ENCODE results near the gene KRTAP1-1.
"Not testable (repeated sequence)": the region's sequence is repeated elsewhere in the genome, so short reads cannot be mapped to it uniquely, and the experiment has no call there.

KRTAP1-1 gene

DNA sequence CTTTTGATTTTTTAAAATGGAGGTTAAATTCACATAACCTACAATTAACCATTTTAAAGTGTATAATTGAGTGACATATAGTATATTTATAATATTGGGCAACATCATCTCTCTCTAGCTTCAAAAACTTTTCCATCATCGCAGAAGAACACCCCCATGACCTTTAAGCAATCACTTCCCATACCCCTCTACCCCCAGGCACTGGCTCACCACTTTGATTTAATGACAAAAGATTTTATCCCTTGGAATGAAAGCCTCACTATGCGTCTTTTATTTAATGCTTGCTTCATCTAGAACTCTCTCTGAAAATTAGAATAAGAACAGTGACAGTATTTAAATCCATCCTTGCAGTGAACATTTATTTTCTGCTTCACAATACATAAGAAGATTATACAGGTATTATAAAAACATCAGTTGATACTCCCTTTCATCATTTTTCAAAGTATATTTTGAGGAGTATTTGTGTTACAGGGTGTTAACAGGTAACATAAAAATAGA is 3.3 kb downstream of the KRTAP1-1 start:
- no peak for DNase-seq
- H3K4me1 Mint-ChIP-seq: no peaks in the 10 kb centered on the region
- H3K27ac Mint-ChIP-seq: no peak overlapping the region
- no peak overlapping the region for H3K4me3 Mint-ChIP-seq
- no peak for TF ChIP-seq CTCF (IDR thresholded peaks at IDR 0.05)
- no peaks in the 10 kb centered on the region for H3K36me3 Mint-ChIP-seq (ENCODE audit: low read depth)
- H3K27me3 Mint-ChIP-seq (ENCODE audit: low read depth, poor library complexity): peaks cover 3% of the 10 kb centered on the region
- H3K9me3 Mint-ChIP-seq: peaks cover 7% of the 10 kb centered on the region

- H3K27me3 Mint-ChIP-seq (ENCODE audit: low read depth, poor library complexity); H3K36me3 Mint-ChIP-seq (ENCODE audit: low read depth); H3K4me1 Mint-ChIP-seq; H3K4me3 Mint-ChIP-seq; H3K9me3 Mint-ChIP-seq; H3K27ac Mint-ChIP-seq; DNase-seq: not testable (repeated sequence)
These were observed 6.8 kb downstream of the KRTAP1-1 start, which contains the start of gene KRTAP1-3 for GRCh38 chr17:41034346-41034935. Gene KRTAP1-3, minus strand, starts transcription at chr17:41034874. Its CDS starts 53 bp downstream, at chr17:41034821.

GRCh38 chr17:41029633-41030245 is 11.5 kb downstream of the KRTAP1-1 start, which contains the start of gene KRTAP1-4:
Gene KRTAP1-4, minus strand, starts transcription at chr17:41030195. Its CDS starts 117 bp downstream, at chr17:41030078.
- Mint-ChIP-seq H3K36me3 (ENCODE audit: low read depth) (no peaks in the 10 kb centered on the region), H3K4me3 (no peak within 1 kb of the TSS), H3K9me3 (no peaks in the 10 kb centered on the region), H3K27me3 (ENCODE audit: low read depth, poor library complexity) (peaks cover 4% of the 10 kb centered on the region), H3K27ac (no peak within 1 kb of the TSS), H3K4me1 (no peaks in the 10 kb centered on the region)
- DNase-seq: no peak
- no peak for TF ChIP-seq CTCF (IDR thresholded peaks at IDR 0.05)

DNA sequence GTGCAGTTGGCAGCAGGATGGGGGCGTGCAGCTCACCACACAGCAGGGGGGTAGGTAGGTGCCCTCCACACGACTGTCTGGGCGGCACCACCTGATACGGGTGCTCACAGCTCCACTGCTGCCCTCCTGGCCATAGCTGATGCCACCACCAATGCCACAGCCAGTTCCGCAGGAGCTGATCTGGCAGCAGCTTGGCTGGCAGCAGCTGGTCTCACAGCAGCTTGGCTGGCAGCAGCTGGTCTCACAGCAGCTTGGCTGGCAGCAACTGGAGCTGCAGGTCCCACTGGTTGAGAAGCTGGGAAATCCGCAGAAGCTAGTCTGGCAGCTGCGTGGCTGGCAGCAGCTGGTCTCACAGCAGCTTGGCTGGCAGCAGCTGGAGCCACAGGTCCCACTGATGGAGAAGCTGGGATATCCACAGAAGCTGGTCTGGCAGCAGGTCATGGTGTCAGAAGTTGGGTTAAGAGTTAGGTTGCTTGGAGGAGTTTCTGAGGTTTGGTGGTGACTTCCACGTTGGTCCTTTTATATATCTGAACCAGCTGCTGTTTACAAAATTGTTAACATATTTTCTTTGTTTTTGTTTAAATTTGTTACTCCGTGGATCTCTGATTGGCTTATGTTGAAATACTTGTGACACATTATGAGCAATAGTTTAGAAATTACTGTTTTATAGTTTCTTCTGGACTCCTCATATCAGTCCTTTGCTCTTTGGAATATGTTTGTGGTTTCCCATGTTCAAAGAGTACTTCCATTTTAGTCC is 14.4 kb downstream of the KRTAP1-1 start, which contains the start of gene KRTAP1-5:
Gene KRTAP1-5, minus strand, starts transcription at position 494 of the 757 bp plus-strand sequence. Its CDS starts 53 bp downstream, at position 441.
- Mint-ChIP-seq H3K27ac (no peak within 1 kb of the TSS), H3K4me3 (no peak within 1 kb of the TSS), H3K9me3 (peaks cover 5% of the 10 kb centered on the region), H3K4me1 (no peaks in the 10 kb centered on the region), H3K27me3 (ENCODE audit: low read depth, poor library complexity) (peaks cover 4% of the 10 kb centered on the region), H3K36me3 (ENCODE audit: low read depth) (no peaks in the 10 kb centered on the region)
- DNase-seq: no peak
- no peak for TF ChIP-seq CTCF (IDR thresholded peaks at IDR 0.05)

- H3K4me3 Mint-ChIP-seq: no peak overlapping the region
- no peak for TF ChIP-seq CTCF (IDR thresholded peaks at IDR 0.05)
- H3K4me1 Mint-ChIP-seq: no peaks in the 10 kb centered on the region
- DNase-seq: no peak
- H3K27ac Mint-ChIP-seq: no peak overlapping the region
- peaks cover 4% of the 10 kb centered on the region for H3K27me3 Mint-ChIP-seq (ENCODE audit: low read depth, poor library complexity)
- no peaks in the 10 kb centered on the region for H3K36me3 Mint-ChIP-seq (ENCODE audit: low read depth)
- H3K9me3 Mint-ChIP-seq: peaks cover 5% of the 10 kb centered on the region
These were observed 16.6 kb downstream of the KRTAP1-1 start for GRCh38 chr17:41024697-41025096.

GRCh38 chr17:41020336-41020735 is 20.9 kb downstream of the KRTAP1-1 start:
- Mint-ChIP-seq H3K27me3 (ENCODE audit: low read depth, poor library complexity) (no peaks in the 10 kb centered on the region), H3K27ac (no peak overlapping the region), H3K36me3 (ENCODE audit: low read depth) (no peaks in the 10 kb centered on the region), H3K4me3 (no peak overlapping the region), H3K9me3 (peaks cover 5% of the 10 kb centered on the region), H3K4me1 (no peaks in the 10 kb centered on the region)
- no peak for DNase-seq
- no peak for TF ChIP-seq CTCF (IDR thresholded peaks at IDR 0.05)

Data from nephron progenitor cell (in vitro differentiated cells).